Non-pigmented ciliary epithelial cell (primary cell): Measurements from ENCODE around the gene SLC22A1.
"Not testable (repeated sequence)": the region's sequence is repeated elsewhere in the genome, so short reads cannot be mapped to it uniquely, and the experiment has no call there.

Source experiments
- DNase-seq: peaks from one replicate; pipeline ENCODE4 v3.0.0-alpha.2; 2010; ENCODE audit warnings: low read depth

SLC22A1 gene

DNA sequence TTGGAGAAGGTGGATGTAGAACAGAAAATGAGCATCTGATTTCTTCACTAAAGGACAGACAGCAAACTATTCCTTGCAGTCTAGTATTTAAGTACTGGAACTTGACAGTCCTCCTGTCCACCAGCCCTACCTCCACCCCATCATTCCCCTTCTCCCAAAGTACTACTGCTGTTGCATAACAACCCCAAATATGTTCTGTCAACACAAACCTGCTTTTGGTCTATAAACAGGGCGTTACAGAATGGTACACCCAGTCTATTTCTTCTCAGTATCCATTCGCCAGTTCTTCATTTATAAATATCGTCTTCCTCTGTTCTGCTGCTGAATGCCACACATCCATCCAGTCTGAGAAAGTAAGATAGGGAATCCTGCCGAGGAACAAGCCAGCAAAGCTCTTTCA, 27.7 kb upstream of the SLC22A1 start:
- DNase-seq = no peak

DNA sequence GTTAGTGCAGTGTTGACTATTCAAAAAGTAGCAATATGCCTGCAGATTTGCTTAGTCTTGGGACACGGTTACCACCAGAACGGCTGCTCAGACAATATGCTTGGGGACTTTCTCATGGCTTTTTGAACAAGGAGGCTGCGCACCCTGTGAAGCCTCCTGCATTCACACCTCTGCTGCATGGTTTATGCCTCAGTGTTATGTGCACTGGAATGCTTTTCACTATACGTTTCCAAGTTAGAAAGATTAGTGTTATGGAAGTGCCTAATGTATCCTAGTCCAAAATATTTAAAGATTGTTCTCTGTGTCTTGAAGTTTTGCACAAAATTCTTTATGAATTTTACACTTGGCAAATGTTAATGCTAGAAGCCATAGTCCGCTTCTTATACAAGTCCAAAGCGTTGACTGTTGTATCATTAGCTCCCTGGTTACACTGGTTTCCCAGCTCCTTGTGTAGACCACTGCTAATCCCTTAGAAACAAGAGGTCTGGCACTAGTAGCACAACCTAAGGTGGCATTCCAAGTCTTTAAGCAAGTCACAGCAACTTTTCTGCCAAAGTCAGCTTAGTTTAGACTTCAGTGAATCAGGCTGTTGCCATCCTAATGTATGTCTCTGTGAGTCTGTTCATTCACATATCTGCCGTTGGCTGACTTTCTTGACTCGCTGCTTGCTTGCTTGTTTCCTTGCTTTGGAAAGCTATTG, 26.3 kb upstream of the SLC22A1 start:
- no peak for DNase-seq

DNA sequence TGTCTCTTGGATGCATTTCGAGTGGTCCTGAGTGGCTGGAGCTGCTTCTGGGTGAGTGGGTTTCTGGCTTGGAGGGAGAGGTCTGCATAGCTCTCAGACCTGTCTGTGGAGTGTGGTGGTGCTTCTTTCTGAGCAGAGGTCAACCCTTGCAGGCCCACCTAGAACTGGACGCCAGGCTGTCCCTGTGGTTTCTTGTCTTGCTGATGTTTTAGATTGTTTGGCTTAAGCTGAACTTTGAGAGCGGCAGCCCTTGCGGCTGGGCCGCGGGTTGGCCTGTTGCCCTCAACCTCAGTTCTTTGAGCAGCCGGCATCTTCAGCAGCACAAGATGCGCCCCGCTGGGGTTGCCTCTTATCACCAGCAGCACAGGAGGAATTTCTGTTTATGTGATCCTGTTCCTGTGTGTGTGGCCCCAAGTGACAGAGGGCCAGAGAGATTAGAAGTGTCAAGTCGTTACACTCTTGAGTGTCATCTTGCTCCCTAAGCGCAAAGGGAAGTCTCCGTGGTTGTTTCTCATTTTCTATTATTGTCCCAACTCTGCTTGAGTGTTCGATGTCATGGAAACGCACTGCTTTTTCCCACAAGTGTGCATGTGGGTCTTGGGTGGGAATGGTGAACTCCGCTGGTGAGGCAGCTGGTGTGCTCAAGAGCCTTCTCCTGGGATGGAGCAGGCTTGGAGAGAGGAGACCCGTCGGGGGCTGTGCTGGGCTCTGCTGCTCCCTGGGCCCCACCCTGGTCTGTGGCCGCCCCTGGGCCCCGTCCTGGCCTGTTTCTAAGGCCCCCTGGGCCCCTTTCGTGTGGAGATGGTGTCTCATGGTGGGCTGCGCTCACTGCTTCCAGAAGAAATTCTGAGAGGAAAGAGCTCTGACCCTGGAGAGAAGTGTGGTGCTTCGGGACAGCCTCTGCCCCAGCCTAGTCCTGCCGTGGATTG, 20.1 kb upstream of the SLC22A1 start:
- DNase-seq = no peak

DNA sequence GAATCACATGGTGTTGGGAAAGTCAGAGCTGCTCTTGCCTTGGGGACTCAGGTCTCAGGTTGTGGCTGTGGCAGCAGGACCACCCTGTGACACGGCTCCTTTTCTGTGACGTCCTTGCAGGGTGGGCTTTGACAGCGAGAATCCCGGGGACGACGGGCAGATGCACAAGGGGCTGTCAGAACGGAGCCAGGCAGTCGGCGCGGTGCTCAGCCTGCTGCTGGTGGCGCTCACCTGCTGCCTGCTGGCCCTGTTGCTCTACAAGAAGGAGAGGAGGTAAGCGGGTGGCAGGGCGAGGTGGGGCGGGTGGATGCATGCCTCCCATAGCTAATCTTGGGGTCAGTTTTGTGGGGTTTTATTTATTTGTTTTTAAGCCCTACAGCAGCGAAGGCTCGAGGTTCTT, 19.2 kb upstream of the SLC22A1 start:
- DNase-seq = no peak

DNA sequence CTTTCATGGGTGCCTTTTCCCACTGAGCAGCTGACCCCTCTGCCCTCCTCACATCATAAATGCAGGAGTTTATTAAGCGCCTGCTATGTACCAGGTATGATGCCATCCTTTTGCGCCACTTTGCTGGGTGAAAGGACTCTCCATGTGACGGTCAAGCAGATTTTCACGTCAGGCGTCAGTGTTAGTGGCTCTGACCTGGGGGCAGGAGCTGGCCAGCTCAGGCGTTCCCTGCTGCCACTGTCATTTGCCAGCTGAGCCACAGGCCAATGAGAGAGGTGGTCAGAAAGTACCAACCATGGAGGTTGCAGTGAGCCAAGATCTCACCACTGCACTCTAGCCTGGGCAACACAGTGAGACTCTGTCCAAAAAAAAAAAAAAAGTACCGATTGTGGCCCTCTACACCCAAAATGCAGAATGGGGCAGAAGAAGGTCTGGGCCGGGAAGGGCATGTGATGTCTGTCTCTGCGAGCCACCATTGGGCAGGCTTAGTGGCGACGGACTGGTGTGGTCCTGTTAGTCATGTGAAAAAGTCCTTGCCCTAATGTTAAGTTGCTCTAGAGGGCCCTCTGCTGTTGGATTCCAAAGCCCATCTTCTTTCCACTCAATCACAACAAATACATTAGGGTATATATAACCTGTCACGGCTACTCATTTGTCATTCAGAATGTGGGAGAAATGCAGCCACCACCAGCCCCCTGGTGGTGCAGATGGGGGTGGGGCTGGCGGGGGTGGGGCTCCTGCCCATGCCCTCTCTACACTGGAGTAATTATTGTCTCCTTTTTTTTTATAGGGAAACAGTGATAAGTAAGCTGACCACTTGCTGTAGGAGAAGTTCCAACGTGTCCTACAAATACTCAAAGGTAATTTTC, 18.4 kb upstream of the SLC22A1 start:
- no peak for DNase-seq

DNA sequence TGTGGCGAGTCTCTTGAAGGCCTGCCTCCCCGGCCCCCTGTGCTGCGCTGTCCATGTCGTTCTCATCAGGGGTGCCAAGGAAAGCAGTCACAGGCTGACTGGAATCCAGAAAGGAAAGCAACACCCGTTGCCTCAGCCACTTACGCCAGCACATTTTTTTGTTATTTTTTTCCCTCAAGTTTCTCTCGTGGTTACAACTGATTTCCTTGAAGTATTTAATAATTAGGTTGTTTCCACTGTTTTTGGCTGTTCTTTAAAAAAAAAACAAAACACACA, 17.9 kb upstream of the SLC22A1 start:
- DNase-seq = no peak

DNA sequence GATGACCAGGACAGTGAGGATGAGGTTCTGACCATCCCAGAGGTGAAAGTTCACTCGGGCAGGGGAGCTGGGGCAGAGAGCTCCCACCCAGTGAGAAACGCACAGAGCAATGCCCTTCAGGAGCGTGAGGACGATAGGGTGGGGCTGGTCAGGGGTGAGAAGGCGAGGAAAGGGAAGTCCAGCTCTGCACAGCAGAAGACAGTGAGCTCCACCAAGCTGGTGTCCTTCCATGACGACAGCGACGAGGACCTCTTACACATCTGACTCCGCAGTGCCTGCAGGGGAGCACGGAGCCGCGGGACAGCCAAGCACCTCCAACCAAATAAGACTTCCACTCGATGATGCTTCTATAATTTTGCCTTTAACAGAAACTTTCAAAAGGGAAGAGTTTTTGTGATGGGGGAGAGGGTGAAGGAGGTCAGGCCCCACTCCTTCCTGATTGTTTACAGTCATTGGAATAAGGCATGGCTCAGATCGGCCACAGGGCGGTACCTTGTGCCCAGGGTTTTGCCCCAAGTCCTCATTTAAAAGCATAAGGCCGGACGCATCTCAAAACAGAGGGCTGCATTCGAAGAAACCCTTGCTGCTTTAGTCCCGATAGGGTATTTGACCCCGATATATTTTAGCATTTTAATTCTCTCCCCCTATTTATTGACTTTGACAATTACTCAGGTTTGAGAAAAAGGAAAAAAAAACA, 16.6 kb upstream of the SLC22A1 start:
- no peak for DNase-seq

DNA sequence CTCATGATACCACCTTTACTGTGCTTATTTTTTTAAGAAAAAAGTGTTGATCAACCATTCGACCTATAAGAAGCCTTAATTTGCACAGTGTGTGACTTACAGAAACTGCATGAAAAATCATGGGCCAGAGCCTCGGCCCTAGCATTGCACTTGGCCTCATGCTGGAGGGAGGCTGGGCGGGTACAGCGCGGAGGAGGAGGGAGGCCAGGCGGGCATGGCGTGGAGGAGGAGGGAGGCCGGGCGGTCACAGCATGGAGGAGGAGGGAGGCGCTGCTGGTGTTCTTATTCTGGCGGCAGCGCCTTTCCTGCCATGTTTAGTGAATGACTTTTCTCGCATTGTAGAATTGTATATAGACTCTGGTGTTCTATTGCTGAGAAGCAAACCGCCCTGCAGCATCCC, 15.6 kb upstream of the SLC22A1 start:
- no peak for DNase-seq

DNA sequence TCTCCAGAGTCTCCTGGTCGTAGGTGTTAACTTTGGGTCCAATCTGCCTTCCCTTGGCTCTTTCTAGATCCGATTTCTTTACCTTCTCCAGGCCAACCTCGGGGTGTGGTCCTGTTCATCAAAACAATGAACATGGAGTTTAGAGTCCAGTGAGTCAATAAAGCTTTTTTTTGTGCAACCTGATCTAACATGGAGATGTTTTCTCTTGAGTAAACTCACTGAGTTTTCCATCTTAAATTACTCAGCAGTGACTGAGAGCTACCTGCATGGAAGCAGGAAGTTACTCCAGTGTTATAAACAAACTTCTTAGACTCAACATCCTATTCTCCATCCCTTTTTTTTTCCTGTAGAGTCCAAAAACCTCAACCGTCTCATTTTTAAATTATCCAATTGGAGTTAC, 14.9 kb upstream of the SLC22A1 start:
- DNase-seq = no peak

DNA sequence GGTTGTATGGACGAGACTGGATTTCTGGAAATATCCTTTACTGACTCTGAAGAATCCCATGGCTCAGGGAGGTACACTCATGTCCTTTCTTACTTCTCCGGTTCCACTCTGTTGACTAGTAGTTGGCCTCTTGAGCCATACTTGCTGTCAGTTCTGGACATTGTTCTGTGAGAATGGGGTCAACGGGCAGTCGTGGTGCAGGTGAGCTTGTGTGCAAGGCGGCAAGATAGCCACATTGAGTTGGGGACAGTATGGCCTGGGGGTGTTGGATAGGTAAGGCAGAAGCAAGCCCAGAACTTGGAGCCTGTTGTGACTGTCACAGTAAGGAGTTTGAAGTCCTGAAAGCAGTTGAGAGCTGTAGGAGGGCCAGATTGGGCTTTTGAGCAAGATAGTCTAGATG, 13.5 kb upstream of the SLC22A1 start:
- DNase-seq = no peak

DNA sequence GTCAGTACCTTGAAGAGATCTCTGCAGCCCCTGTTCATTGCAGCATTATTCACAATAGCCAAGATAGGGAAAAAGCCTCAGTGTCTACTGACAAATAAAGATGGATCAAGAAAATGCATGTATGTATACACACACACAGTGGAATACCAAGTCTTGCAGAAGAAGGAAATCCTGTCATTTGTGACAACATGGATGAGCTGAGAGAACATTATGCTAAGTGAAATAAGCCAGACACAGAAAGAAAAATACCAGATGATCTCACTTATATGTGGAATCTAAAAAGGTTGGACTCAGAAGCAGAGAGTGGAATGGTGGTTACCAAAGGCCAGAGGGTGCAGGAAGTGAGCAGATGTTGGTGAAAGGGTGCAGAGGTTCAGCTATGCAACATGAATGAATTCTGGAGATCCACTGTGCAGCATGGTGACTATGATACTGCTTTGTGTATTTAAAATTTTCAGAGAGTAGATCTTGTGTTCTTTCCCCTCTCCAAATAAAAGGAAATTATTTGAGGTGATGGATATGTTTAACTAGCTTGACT, 11.0 kb upstream of the SLC22A1 start:
- DNase-seq = peak; percentile 3

DNA sequence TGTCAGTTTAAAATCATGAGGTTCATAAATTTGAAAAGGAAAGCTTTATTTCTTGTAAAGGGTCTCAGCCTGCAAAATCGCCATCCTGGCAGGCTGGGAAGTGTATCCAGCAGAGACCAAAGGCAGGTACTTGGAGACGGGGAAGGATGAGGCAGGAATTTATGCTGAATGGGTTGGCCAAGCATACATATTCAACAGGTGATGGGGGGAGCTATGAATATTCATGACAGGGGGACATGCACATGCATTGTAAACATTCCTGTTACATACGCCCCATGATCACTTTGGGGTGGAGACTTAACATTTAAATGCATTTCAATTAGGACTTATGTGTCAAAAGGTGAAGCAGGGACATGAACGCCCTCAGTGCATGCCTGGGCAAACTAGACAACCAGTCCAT, 9.8 kb upstream of the SLC22A1 start:
- no peak for DNase-seq

DNA sequence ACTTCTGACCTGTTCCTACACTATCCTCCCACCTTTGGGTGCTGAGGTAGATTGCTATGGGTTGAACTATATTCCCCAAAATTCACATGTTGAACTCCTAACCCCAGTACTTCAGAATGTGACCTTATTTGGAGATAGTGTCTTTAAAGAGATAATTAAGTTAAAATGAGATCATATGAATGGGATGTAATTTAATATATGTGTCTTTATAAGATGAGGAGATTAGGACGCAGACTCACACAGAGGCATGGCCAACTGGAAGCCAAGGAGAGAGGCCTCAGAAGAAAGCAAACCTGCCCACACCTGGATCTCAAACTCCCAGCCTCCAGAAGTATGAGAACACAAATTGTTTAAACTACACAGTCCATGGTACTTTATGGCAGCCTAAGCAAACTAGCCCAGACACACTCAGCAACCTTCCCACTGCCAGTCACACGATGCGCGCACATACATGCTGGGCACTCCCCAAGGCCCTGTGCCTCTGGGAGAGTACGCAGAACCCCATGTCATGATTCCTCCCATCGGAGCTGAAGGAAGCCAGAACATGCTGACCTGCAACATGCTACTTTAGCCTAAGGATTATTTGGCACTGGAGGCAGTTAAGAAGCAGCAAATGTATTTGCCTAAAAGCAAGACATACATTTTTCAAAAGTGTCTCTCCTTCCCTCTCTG, 8.9 kb upstream of the SLC22A1 start:
- no peak for DNase-seq

DNA sequence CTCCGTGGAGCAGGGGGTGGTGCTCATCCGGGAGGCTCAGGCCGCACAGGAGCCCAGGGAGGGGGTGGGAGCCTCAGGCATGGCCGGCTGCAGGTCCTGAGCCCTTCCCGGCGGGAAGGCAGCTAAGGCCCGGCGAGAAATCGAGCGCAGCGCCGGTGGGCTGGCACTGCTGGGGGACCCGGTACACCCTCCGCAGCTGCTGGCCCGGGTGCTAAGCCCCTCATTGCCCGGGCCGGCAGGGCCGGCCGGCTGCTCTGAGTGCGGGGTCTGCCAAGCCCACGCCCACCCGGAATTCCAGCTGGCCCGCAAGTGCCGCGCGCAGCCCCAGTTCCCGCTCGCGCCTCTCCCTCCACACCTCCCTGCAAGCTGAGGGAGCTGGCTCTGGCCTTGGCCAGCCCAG, 7.1 kb upstream of the SLC22A1 start:
- not testable (repeated sequence) for DNase-seq

DNA sequence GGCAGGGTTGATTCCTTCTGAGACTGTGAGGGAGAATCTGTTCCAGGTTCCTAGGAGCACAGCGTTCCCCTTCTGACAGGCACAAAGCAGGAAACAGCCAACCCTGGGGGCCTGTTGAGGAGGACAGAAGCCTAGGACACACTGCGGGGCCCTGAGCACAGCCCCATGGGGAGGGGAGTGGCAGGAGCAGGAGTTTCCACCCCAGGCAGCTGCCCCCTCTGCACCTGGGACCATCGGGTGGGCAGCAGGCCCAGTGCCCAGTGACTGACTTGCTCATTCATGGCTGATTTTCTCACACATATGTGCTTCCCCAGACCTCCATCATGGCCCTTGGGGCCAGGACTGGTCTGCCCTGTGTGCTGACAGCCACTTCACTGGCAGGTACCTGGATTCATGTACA, 6.2 kb upstream of the SLC22A1 start:
- DNase-seq = no peak

DNA sequence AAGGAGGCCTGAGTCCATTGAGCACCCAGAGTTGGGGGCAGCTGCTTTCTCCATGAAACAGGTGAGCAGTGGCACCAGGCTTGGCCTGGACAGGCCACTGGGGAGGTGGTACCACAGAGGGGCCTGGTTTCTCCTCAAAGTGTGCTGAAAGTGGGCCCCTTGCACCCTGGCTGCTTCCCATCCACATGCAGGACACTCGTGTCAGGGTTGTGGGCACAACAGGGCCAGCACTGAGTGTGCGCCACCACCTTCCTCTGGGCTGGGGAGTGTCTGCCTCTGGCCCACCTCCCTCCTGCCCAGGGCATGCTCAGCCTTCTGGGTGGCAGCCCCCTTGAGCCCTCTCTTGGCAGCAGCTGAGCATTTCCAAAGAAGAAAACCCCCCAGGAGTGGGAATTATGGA, 5.2 kb upstream of the SLC22A1 start:
- DNase-seq = no peak

DNA sequence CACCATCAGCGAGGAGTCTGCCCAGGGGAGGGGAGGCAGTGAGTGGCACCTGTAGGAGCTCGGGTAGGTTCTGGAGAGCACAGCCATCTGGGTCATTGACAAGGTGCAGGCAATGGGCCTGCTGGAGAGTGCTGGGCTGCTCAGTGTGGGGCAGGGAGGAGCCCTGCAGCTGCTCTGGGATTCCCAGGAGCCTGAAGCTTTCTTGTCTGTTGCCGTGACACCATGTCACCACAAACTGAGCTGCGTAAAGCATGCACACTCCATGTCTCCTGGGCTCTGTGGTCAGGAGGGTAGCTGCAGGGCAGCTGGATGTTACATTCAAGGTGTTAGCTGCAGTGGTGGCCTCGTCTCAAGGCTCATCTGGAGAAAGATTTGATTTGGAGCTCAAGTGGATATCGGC, 4.5 kb upstream of the SLC22A1 start:
- no peak for DNase-seq

DNA sequence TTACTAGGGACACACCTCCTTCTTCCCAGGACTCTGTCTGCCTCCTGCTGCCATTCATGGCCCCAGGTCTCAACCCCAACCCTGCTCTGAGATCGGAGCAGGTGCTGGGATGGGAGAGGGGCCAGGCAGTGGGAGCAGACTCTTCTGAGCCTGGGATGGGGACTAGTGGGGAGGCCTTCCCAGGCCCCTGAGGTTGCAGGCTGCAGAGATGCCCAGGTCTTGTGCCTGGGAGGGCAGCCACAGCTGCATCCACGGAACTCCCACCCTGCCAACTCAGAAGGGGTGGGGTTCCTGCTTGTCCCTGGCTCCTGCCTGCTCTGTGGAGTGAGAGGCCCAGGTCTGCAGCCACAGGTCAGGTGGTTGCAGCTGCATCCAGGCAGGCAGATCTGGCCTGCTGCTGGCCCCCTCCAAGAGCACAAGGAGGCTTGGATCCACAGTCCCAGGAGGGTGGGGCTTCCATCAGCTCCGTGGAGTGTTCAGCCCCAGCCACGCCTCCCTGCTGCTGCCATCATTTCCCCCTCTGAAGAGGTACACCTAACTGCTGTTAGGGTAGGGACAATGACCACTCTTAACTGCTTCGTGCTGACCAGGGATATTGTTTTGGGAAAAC, 2.9 kb upstream of the SLC22A1 start:
- DNase-seq = no peak

DNA sequence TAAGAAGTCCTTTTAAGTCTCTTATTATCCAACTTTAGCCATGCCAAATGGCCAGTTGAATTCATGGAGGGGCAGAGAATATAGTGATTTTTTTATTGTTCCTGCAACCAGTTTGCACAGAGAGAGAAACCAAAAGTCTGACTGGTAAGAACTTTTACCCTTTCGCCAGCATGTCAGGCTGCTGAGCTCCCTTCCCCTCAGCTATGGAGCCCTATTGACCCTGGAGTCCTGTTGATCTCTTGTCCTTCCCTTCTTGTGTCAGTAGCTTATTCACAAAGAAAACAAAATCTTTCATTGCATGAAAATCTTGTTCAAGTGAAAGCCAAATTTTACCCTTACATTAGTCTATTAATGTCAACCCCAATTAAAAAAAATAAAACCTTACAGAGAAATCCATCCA, 1.5 kb upstream of the SLC22A1 start:
- no peak for DNase-seq

DNA sequence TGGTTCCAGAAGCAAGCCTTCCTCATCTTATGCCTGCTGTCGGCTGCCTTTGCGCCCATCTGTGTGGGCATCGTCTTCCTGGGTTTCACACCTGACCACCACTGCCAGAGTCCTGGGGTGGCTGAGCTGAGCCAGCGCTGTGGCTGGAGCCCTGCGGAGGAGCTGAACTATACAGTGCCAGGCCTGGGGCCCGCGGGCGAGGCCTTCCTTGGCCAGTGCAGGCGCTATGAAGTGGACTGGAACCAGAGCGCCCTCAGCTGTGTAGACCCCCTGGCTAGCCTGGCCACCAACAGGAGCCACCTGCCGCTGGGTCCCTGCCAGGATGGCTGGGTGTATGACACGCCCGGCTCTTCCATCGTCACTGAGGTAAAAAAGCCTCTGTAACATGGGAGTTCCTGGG, 366 bp downstream of the SLC22A1 start:
- DNase-seq = no peak

DNA sequence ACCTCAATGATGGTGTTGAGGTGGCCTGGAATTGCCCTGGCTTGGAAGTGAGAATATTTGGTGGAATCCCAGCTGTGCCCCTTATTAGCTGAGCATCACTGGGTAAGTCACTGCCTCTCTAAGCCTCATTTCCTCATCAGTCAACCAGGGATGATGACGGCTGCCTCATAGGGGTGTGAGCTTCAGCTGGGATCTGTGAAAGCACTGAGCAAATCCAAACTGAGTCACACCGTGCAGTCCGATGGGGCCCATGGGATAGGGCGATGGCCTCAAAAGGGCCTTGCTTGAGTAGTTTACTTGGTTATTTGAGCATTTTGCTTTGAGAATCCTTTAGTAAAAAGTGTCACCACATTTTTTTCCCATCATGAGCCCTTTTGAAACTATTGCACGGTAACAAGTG, 1.1 kb downstream of the SLC22A1 start:
- DNase-seq = no peak
